Measurements from ENCODE around the gene TMEM181.

Gene TMEM181

GRCh38 chr6:158638324-158638854 lies 78.5 kb downstream of the TMEM181 start:
- ChIA-PET CTCF (interaction anchor here (0.9 kb wide), 1 partner anchor 424 kb away, joined by 3 read pairs; no protein-coding TSS in a partner anchor), POLR2A (ENCODE audit: low non-redundant PET) (no interaction called here)

DNA sequence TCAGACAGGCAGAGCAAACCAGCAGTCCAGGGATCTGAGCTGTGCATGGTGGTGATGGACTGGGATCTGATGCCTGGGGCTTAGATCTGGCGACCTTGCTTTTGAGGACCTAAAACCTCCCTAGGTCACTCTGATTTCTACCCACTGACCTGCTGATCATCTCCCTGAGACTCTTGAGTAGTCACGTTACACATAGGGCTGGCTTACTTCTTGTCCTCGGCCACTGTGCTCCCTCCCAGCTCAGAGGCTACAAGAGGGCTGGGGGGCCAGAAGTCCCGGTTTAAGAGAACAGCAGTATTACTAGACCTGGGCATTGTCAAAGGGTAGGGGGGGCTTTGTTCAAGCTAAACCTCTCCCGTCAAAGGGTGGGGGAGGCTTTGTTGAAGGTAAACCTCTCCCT lies 79.2 kb downstream of the TMEM181 start:
- POLR2A ChIA-PET (ENCODE audit: low non-redundant PET), result no interaction called here
- no peak overlapping the region for H3K27ac ChIP-seq
- TF ChIP-seq, protein P1, sequence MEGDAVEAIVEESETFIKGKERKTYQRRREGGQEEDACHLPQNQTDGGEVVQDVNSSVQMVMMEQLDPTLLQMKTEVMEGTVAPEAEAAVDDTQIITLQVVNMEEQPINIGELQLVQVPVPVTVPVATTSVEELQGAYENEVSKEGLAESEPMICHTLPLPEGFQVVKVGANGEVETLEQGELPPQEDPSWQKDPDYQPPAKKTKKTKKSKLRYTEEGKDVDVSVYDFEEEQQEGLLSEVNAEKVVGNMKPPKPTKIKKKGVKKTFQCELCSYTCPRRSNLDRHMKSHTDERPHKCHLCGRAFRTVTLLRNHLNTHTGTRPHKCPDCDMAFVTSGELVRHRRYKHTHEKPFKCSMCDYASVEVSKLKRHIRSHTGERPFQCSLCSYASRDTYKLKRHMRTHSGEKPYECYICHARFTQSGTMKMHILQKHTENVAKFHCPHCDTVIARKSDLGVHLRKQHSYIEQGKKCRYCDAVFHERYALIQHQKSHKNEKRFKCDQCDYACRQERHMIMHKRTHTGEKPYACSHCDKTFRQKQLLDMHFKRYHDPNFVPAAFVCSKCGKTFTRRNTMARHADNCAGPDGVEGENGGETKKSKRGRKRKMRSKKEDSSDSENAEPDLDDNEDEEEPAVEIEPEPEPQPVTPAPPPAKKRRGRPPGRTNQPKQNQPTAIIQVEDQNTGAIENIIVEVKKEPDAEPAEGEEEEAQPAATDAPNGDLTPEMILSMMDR (conservative IDR thresholded peaks at IDR 0.05; ENCODE audit: low read depth), result no peak
- DNase-seq (ENCODE audit: low spot score), result no peak
- CTCF ChIA-PET, result interaction anchor here (0.5 to 0.9 kb wide), 2 partner anchors 425 to 436 kb away, joined by 3 to 4 read pairs; no protein-coding TSS in a partner anchor

More at GRCh38 chr6:158638324-158638854, 78.5 kb downstream of the TMEM181 start:
- TF ChIP-seq, protein P1 (conservative IDR thresholded peaks at IDR 0.05; ENCODE audit: low read depth), result no peak
- no peak for DNase-seq (ENCODE audit: low spot score)
- H3K27ac ChIP-seq, result 0 out of 2 replicates have a peak overlapping the region, but pooled peaks have one; percentile 34

- TF ChIP-seq, protein P1 (conservative IDR thresholded peaks at IDR 0.05; ENCODE audit: low read depth), result no peak
- CTCF ChIA-PET, result interaction anchor here (0.7 kb wide), 1 partner anchor 1047 kb away, joined by 3 read pairs; no protein-coding TSS in a partner anchor
- no peak for DNase-seq (ENCODE audit: low spot score)
- POLR2A ChIA-PET (ENCODE audit: low non-redundant PET), result no interaction called here
- no peak overlapping the region for H3K27ac ChIP-seq
Observed at GRCh38 chr6:158640519-158640918, 80.6 kb downstream of the TMEM181 start.

DNA sequence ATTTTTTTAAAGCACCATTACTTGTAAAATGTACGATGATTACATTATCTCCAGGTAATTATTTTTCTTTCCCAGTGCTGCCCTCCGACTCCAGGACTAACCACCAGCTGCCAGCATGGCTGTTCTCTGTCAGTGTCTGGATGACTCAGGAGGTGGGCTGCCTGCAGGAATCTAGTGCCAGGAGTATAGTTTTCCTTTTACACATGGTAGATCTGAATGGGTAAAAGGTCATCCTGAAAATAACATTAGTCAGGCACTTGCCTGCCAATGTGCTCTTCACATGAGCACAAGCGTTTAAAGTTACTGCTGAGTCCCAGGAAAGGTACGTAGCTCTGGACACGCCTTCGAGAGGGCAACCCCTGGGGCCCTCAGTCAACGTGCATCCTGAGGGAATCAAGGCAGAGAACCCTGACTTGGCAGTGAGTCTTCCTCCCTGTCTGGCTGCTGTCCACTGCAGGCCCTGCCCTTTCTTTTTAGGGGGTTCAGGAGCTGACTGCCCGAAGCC lies 82.3 kb downstream of the TMEM181 start:
- ChIA-PET POLR2A (ENCODE audit: low non-redundant PET) (interaction anchor here (0.6 kb wide), 1 partner anchor 40 kb away, joined by 4 read pairs; no protein-coding TSS in a partner anchor), CTCF (interaction anchor here (0.7 to 1.0 kb wide), 2 partner anchors 49 to 623 kb away, joined by 4 to 5 read pairs; no protein-coding TSS in a partner anchor)
- peak overlapping the region; percentile 77 for H3K27ac ChIP-seq
- peak; percentile 84 for DNase-seq (ENCODE audit: low spot score)
- TF ChIP-seq, protein P1 (conservative IDR thresholded peaks at IDR 0.05; ENCODE audit: low read depth), result no peak

DNA sequence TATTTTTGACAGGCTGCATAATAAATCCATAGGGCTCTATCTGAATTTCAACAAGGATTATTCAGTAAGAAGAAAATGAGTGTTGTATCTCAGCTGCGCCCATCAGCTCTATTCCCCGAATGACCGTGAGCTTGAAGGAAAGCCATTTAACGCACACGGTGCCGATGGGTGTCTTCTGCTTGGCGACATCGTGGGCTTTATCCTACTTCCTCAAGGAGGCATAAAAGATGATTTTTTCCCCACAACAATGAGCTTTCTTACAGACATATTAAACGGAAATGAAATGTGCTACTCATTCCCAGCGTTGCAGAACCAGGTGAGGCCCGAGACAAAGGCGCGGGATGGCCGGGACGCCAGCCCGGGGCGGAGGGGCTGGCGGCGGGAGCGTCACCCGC lies 83.9 kb downstream of the TMEM181 start:
- DNase-seq (ENCODE audit: low spot score), result no peak
- ChIA-PET POLR2A (ENCODE audit: low non-redundant PET) (no interaction called here), CTCF (interaction anchor here (1.7 to 3.0 kb wide), 3 partner anchors 16 to 423 kb away, joined by 6 to 19 read pairs (median 7); no protein-coding TSS in a partner anchor)
- TF ChIP-seq, protein P1 (conservative IDR thresholded peaks at IDR 0.05; ENCODE audit: low read depth), result no peak
- peak overlapping the region; percentile 87 for H3K27ac ChIP-seq

DNA sequence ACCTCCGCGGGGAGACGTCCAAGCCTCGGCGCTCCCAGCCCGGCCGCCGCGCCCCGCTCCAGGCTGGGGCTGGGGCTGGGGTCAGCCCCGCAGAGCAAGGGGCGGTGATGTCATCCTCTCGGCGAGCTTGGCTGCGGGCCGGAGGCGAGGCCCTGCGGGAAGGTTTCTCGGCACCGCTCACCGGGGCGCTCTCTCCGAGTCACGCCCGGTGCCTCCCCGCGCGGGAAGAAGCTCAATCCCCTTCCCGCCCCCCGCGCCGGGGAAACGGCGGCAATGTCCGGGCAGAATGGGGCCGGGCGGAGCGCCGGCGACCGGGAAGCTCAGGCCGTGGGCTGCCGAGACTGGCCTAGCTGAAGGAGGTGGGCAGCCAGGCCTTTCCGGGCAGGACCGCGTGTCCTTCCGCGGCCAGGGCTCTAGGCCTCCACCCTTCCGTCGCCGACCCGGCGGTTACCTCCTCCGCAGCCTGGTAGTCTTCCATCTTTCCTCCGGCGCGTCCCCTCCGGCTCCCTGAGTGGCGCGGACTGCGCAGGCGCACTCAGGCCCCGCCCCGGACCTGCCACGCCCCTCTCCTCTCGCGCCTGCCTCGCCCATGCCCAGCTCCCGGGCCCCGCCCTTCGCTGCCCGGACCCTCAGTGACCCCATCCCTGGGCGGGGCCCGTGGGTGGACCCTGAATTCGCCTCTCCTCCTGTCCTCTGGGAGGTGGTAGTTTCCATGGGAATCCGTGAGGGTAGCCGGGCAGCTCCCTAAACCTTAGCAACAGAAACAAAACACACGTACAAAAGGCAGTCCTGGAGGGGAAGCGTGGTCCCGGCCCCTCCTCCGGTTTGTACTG lies 84.6 kb downstream of the TMEM181 start, which contains the start of gene DYNLT1:
Gene DYNLT1, minus strand, starts transcription at position 513 of the 833 bp plus-strand sequence. Its CDS starts 35 bp downstream, at position 478.
- peak; percentile 95 for DNase-seq (ENCODE audit: low spot score)
- TF ChIP-seq, protein P1 (conservative IDR thresholded peaks at IDR 0.05; ENCODE audit: low read depth), result no peak
- peak within 1 kb of the TSS; percentile 87 for H3K27ac ChIP-seq
- POLR2A ChIA-PET (ENCODE audit: low non-redundant PET), result interaction anchor here (0.6 kb wide), 1 partner anchor 432 kb away, joined by 4 read pairs; no protein-coding TSS in a partner anchor
- CTCF ChIA-PET, result interaction anchor here (0.7 to 3.0 kb wide), 4 partner anchors 15 to 423 kb away, joined by 3 to 19 read pairs (median 6); no protein-coding TSS in a partner anchor
